Uterine smooth muscle cell (primary cell): ENCODE measurements around the gene BRICD5. TPM values are rescaled to one million over a fixed set of nuclear protein-coding genes. Genes with fewer than 3 reads are reported as not detected.

Experiments
- total RNA-seq: library from RNA; depleted of rRNA; stranded (reverse); fragments of >200 nt; gene quantifications from 2 replicates; pipeline ENCODE4 v1.2.3, GENCODE V29; 2014

Gene BRICD5
- total RNA-seq, result 1.7 and 4.9 TPM in 2 replicates

DNA sequence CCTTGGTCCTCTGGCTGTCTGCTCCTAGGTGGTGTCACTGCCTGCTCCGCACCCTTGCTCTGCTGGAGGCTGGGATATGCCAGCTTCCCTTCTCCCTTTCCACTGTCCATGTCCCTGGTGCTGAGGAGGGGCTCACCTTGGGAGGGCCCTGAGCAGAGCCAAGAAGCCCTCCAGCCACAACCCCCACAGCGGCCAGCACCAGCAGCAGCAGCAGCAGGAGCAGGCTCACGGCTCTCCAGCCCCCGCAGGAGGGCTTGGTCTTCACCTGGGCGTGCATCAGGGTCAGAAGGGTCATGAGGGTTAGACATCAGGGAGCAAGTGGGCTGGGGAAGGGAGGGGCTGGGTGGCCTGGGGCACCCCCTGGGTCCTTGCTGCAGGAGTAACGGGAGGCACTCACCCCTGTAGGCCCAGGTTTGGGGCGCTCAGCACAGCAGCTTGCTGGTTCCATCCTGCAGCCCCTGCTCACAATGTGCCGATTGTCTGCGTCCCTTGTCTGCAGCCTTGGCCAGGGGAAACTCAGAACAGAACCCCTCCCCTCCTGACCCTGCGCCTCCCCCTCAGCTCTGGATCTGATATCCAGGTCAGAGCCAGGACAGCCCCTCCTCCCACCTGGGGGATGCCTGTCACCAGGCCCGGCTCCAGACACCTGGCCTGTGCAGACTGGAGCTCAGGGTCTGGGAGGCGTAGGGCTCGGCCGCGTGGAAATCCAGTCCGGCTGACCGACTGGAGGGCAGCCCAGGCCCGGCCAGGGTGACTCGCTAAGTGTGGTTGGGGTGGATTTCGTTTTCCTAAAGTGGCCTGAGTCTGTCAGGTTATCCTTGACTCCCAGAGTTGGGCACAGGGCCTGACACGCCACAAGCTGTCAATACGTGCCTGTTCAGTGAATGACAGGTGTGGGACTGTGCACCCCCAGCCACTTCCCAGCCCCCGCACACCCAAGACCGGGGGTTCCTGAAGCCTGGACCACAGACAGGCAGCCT, at the start of gene BRICD5:
Gene BRICD5, minus strand, starts transcription at position 478 of the 980 bp plus-strand sequence. Its CDS starts 30 bp downstream, at position 448.

GRCh38 chr16:2251296-2252111, 40.8 kb upstream of the BRICD5 start, which contains the start of gene ECI1:
ECI1 (minus strand) TSS chr16:2251587; CDS start chr16:2251566, 21 bp downstream.

DNA sequence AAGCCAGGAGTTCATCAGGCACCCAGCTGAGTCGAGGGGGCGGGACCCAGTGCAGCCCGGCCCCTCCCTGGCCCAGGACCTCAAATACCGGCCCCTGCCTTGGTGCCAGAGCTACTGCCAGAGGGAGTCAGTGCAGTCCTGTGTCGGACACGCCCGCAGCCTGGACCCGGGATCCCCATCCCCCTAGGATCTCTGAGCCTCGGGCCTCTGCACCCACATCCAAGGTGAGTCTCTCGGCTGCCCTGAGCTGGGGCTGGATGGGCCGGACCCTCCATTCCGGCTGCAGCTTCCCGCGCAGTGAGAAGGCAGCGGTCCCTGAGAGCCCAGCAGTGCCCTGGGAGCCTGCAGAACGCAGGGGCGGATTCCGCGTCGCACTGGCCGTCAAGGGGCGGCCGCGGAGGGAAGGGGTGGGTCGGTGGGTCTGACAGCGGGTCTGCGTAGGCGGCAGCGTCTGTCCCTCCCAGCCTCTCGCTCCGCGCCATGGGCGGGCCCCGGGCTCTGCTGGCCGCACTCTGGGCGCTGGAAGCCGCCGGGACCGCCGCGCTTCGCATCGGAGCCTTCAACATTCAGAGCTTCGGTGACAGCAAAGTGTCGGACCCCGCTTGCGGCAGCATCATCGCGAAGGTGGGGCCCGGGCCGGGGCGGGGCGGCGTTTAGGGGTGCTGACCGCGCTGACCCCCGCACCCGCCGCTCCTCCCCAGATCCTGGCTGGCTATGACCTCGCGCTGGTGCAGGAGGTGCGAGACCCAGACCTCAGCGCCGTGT, 25.9 kb upstream of the BRICD5 start, which contains the start of gene DNASE1L2:
Gene DNASE1L2, plus strand, starts transcription at position 108 of the 765 bp plus-strand sequence. Its CDS starts 373 bp downstream, at position 481.

GRCh38 chr16:2223221-2223941, 12.7 kb upstream of the BRICD5 start, which contains the start of gene E4F1:
E4F1 (plus strand) TSS chr16:2223591; CDS start chr16:2223614, 23 bp downstream.

GRCh38 chr16:2214719-2214968, 4.0 kb upstream of the BRICD5 start, which contains the start of gene PGP:
PGP (minus strand) TSS chr16:2214840; CDS start chr16:2214777, 63 bp downstream.

GRCh38 chr16:2205104-2205966, 5.3 kb downstream of the BRICD5 start, which contains the start of gene MLST8:
MLST8 (plus strand) TSS chr16:2205454; CDS start chr16:2206086, 632 bp downstream.

DNA sequence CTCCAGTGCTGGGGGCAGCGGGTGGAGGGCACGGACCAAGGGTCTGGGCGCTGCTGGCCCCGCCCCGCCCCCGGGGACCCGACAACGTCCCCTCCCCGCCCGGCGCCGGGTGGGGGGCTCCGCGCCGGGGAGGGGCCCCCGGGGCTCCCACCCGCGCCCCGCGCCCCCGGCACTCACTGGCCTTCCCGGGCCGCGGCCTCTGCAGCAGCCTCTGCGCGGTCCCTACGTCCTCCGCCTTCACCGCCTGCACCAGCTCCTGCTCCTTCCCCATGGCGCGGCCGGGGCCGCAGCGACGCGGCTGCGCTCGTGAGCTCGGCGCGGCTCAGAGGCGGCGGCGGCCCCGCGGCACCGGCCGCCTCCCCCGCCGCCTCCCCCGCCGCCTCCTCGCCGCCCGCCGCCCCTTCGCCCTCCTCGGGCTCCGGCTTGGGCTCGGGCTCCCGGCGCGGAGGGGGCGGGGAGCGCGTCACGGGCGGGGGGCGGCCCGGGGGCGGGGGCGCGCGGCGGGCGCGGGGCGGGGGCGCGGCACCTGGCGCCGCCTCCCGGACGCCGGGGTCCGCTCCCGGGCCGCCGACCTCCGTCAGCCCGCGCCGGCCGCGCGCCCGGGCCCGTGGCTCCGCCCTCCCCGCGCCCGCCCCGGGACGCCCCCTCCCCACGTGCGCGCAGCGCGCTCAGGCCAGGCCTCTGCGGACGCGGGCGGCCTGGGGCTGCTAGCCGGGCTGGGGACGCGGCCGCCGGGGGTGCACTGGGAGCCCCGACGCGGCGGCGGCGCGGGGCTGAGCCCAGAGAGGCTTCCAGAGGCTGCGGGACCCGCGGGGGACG, 14.3 kb downstream of the BRICD5 start, which contains the start of gene CASKIN1:
Gene CASKIN1, minus strand, starts transcription at position 444 of the 819 bp plus-strand sequence. Its CDS starts 173 bp downstream, at position 271.

Other genes starting within 250 kb of the BRICD5 start
- 1,423 and 2,571 TPM in 2 replicates for gene RPS2, start 246.0 kb downstream of the BRICD5 start, total RNA-seq
- gene RNF151, start 244.0 kb downstream of the BRICD5 start, total RNA-seq, result not detected in 2 replicates
- gene TBL3, start 238.8 kb downstream of the BRICD5 start, total RNA-seq, result 40.7 and 57.5 TPM in 2 replicates
- not detected in 2 replicates for gene NOXO1, start 229.4 kb downstream of the BRICD5 start, total RNA-seq
- gene GFER, start 226.7 kb downstream of the BRICD5 start, total RNA-seq, result 18.5 and 23.0 TPM in 2 replicates
- gene SYNGR3, start 220.9 kb downstream of the BRICD5 start, total RNA-seq, result 1.4 and 6.1 TPM in 2 replicates
- gene ZNF598, start 201.0 kb downstream of the BRICD5 start, total RNA-seq, result 20.7 and 22.7 TPM in 2 replicates
- 0.33 and 0.87 TPM in 2 replicates for gene NPW, start 191.1 kb downstream of the BRICD5 start, total RNA-seq
- 12.1 and 17.7 TPM in 2 replicates for gene NHERF2, start 184.0 kb downstream of the BRICD5 start, total RNA-seq
- 29.5 and 31.0 TPM in 2 replicates for gene NTHL1, start 163.0 kb downstream of the BRICD5 start, total RNA-seq
- 50.2 and 59.6 TPM in 2 replicates for gene TSC2, start 162.9 kb downstream of the BRICD5 start, total RNA-seq
- gene PKD1, start 75.0 kb downstream of the BRICD5 start, total RNA-seq, result 137 and 254 TPM in 2 replicates
- gene RAB26, start 62.2 kb downstream of the BRICD5 start, total RNA-seq, result 1.1 and 1.4 TPM in 2 replicates
- 46.6 and 52.6 TPM in 2 replicates for gene TRAF7, start 55.1 kb downstream of the BRICD5 start, total RNA-seq
- 0.12 and 0.33 TPM in 2 replicates for gene CASKIN1, start 14.3 kb downstream of the BRICD5 start, total RNA-seq
- 22.6 and 28.9 TPM in 2 replicates for gene MLST8, start 5.4 kb downstream of the BRICD5 start, total RNA-seq
- 14.1 and 24.5 TPM in 2 replicates for gene PGP, start 4.0 kb upstream of the BRICD5 start, total RNA-seq
- 37.0 and 38.0 TPM in 2 replicates for gene E4F1, start 12.7 kb upstream of the BRICD5 start, total RNA-seq
- gene DNASE1L2, start 25.6 kb upstream of the BRICD5 start, total RNA-seq, result 0.44 and 0.87 TPM in 2 replicates
- 51.1 and 60.7 TPM in 2 replicates for gene ECI1, start 40.7 kb upstream of the BRICD5 start, total RNA-seq
- gene RNPS1, start 57.3 kb upstream of the BRICD5 start, total RNA-seq, result 50.1 and 82.1 TPM in 2 replicates
- 0.89 and 1.5 TPM in 2 replicates for gene ABCA3, start 129.9 kb upstream of the BRICD5 start, total RNA-seq
- 13.7 and 48.0 TPM in 2 replicates for gene CCNF, start 218.6 kb upstream of the BRICD5 start, total RNA-seq
- 5.6 and 13.6 TPM in 2 replicates for gene TEDC2, start 249.2 kb upstream of the BRICD5 start, total RNA-seq